ENCODE data around the gene SMC2. TPM values are rescaled to one million over a fixed set of nuclear protein-coding genes. Genes with fewer than 3 reads are reported as not detected.

Gene SMC2
- total RNA-seq, 1 experiment from 2014 or later, result 61.5 TPM

- DNase-seq (ENCODE audit: low read depth), result no peak
These were observed 10.3 kb downstream of the SMC2 start for GRCh38 chr9:104104360-104104759.

DNA sequence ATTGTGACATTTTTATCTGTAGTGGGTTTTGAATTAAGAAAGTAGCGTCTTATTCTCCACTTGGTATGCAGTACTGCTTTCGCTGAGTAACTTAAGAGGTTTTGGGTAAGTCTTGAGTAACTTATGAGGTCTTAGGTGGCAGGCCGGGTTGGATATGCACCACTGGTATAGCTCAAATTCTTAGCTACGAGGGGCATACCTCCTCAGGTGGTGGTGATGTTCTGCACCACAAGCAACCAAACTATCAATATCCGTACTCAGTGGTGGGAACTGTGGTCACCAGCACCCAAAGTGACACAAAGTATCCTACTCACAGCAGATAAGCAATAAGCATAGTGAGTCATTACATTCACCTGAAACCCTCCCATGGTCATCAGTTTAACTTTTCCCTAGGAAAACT is 13.7 kb downstream of the SMC2 start:
- no peak for DNase-seq (ENCODE audit: low read depth)

DNA sequence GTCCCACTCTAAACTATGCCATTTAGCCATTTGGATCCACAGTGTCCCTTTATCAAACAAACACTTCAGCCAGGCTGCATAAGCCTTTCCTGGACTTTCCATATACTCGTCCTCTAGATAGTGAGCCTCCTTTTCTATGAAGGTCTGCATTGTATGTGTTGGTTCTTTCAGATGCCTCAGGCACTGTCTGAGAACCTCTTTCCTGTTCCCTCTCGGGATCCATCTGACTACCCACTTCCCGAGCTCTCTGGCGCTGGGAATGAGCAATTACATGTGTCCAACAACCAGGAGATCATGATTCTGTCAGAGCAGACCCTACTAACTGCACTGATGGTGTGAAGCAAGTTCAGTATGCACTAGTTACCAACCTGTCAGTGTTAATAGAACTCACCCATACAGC is 14.2 kb downstream of the SMC2 start:
- DNase-seq (ENCODE audit: low read depth), result no peak

DNA sequence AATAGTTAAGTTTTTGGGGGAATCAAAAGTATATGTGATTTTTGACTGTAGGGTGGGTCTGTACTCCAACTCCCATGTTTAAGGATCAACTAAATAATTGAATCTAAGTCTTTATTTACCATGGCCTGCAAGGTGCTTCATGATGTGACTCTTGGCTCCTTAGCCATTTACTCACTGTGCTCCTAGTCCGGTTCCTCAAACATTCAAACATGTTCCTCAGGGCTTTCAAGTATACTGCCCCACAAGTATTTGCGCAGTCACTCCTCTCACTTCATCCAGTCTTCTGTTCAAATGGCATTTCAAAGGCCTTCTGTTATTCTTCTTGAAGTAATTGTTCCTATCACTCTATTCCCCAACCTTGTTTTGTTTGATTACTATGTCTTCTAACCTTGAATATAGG is 16.4 kb downstream of the SMC2 start:
- no peak for DNase-seq (ENCODE audit: low read depth)

DNA sequence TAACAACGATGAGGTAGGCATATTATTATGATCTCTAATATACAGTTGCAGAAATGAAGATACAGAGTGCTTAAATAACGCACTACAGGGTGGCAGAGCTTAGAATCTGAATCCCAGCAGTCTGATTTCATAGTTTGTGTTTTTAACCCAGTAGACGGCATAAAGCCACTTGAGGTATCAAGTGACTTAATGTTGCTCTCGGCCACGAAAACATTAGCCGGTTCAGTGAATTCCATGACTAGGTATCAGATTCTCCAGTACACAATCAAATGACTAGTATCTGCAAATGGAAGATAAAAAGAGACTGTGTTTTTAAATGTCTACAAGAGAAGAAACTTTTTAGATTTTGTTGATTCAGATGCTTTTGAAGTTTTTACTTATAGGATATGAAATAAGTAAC is 24.8 kb downstream of the SMC2 start:
- DNase-seq (ENCODE audit: low read depth), result no peak

DNA sequence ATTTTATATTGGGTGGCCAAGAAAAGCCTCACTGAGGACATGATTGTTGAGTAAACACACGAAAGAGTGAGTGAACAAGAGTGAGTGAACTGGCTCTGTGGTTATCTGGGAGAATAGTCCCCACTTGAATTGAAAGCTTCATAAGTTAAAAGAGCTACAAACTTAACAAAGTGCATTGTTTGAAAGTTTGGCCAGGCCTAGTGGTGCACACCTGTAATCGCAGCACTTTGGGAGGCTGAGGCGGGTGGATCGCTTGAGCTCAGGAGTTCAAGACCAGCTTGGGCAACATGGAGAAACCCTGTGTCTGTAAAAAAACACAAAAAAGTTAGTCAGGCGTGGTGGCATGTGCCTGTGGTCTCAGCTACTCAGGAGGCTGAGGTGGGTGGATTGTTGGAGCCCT is 26.9 kb downstream of the SMC2 start:
- no peak for DNase-seq (ENCODE audit: low read depth)

- no peak for DNase-seq (ENCODE audit: low read depth)
These were observed 44.2 kb downstream of the SMC2 start for GRCh38 chr9:104138243-104138868.

DNA sequence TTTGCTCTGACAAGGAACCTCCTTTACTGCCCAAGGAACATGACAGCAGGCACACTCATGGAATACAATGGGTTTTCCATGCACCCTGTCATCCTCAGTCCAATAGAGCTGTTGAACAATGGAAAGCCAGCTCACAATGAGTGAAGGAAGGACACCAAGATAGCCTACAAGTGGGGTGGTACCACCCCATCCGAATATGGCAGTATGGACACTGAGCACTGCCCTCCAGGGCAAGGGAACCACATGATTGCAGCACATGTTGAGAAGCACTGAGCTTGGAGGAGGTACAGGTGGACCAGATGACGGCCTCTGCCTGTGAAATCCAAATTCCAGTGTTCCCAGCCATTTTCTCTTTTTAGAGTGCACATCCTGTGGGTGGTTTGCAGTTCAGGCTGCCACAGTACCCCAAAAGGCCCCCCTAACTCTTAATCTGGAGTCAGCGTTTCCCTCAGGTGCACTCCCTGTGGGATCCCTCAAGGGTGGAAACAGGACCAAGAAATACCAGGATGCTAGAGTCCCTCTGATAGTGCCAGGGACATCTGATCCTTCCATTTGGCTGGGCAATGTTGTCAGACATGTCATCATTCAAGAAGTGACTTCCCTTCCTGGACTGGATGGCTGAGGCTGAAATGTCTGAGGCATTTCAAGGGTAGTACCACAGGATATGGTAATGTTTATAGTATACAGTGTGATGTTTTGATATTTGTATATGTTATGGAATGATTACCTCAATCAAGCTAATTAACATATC is 48.9 kb downstream of the SMC2 start:
- no peak for DNase-seq (ENCODE audit: low read depth)

DNA sequence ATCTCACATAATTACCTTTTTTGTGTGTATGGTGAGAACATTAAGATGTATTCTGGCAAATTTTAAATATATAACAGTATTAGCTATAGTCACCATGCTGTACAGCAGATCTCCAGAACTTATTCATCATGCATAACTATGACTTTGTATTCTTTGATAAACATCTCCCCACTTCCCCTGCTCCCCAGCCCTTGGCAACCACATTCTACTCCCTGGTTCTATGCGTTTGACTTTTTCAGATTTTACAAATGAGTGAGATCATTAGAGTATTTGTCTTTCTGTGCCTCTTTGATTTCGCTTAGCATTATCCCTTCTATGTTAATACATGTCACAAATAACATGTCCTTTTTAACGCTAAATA is 49.4 kb downstream of the SMC2 start:
- no peak for DNase-seq (ENCODE audit: low read depth)

- DNase-seq (ENCODE audit: low read depth), result no peak
These were observed 50.2 kb downstream of the SMC2 start for GRCh38 chr9:104144336-104144735.

GRCh38 chr9:104173067-104173466 is 79.0 kb downstream of the SMC2 start:
- DNase-seq (ENCODE audit: low read depth), result no peak

- DNase-seq (ENCODE audit: low read depth), result peak; percentile 2
These were observed 83.0 kb downstream of the SMC2 start for GRCh38 chr9:104177003-104177611.

- no peak for DNase-seq (ENCODE audit: low read depth)
These were observed 83.6 kb downstream of the SMC2 start for GRCh38 chr9:104177676-104178075.
